Sigmoid colon (tissue), 7 donors: ENCODE data around the gene NAA25. TPM values are rescaled to one million over a fixed set of nuclear protein-coding genes. Genes with fewer than 3 reads are reported as not detected.

Experiments used
- DNase-seq: peaks from one replicate; pipeline ENCODE4 v3.0.0-alpha.2; 2019
- H3K27ac ChIP-seq, 4 donors: fragments of 200-600 bp; sonication (generic); one replicate each; pipeline ENCODE4 v1.5.1; 2016 to 2019; ENCODE audit warnings: mild to moderate bottlenecking in 1 of 4
- H3K27me3 ChIP-seq, 3 donors: fragments of 200-600 bp; sonication (generic); one replicate each; pipeline ENCODE4 v1.5.1; 2019; ENCODE audit warnings: mild to moderate bottlenecking in 1 of 3
- H3K36me3 ChIP-seq, 4 donors: fragments of 200-600 bp; sonication (generic); one replicate each; pipeline ENCODE4 v1.5.1; 2016 to 2019
- H3K4me1 ChIP-seq, 4 donors: fragments of 200-600 bp; sonication (generic); one replicate each; pipeline ENCODE4 v1.5.1; 2017 to 2019
- H3K4me3 ChIP-seq, 4 donors: fragments of 200-600 bp; sonication (generic); one replicate each; pipeline ENCODE4 v1.5.1; 2017 to 2019; ENCODE audit warnings: mild to moderate bottlenecking in 2 of 4, moderate library complexity in 1 of 4
- H3K9me3 ChIP-seq, 4 donors: fragments of 200-600 bp in 3 of 4; sonication (generic) in 3 of 4; one replicate each; pipeline versions ENCODE4 v1.5.1 to v1.6.1; 2013 to 2019
- EP300 ChIP-seq, 4 donors: sonication (generic); formaldehyde crosslinking; IDR thresholded peaks; one replicate each; pipeline ENCODE4 v1.6.1; 2017; ENCODE audit warnings: antibody characterized with exemption in 4 of 4
- POLR2A ChIP-seq, 2 donors: fragments of 450-650 bp; IDR thresholded peaks; one replicate each; pipeline ENCODE4 v1.6.1; 2016; ENCODE audit warnings: antibody characterized with exemption in 2 of 2, mild to moderate bottlenecking in 2 of 2, moderate library complexity in 2 of 2
- POLR2AphosphoS5 ChIP-seq, 4 donors: sonication (generic); formaldehyde crosslinking; IDR thresholded peaks; one replicate each; pipeline ENCODE4 v1.6.1; 2017; ENCODE audit warnings: antibody characterized with exemption in 4 of 4
- WGBS, 2 donors: extraction: QIAGEN DNeasy Blood & Tissue Kit; methylation state at CpG; one replicate each; pipeline ENCODE4 v1.1.7; 2013; 5-methylcytosine and 5-hydroxymethylcytosine counted together
- intact Hi-C: fragments of 100-400 bp; cut with DNase I; formaldehyde crosslinking; loops from one replicate; pipeline ENCODE4 v1.15.1; 2023
- polyA plus RNA-seq, 3 donors: library from polyadenylated mRNA; stranded (reverse); fragments of 200-250 nt; gene quantifications; one replicate each; pipeline ENCODE4 v1.2.3, GENCODE V29; 2013
- total RNA-seq, 4 donors: library from RNA; depleted of rRNA; stranded (reverse); fragments of >200 nt; gene quantifications; one replicate each; pipeline ENCODE4 v1.1.0, GENCODE V29; 2016
- TF ChIP-seq, protein P1 (sequence below), 4 experiments: fragments of 450-650 bp in 3 of 4; fragments of 200-600 bp in 1 of 4; IDR thresholded peaks; one replicate each; pipeline ENCODE4 v1.5.1; 2016 to 2019; ENCODE audit warnings: antibody characterized with exemption in 4 of 4, mild to moderate bottlenecking in 3 of 4, moderate library complexity in 2 of 4
- donor health status: healthy with polysubstance abuse.
- donor health status: Bipolar disorder and iron deficiency.
- donor health status: healthy.

NAA25 gene
- total and polyA plus RNA-seq, 7 donors = 0.60 to 26.6 (median 21.6) TPM

- H3K27ac ChIP-seq = no peak overlapping the region
Measured at GRCh38 chr12:112008918-112009317, 99.7 kb downstream of the NAA25 start.

DNA sequence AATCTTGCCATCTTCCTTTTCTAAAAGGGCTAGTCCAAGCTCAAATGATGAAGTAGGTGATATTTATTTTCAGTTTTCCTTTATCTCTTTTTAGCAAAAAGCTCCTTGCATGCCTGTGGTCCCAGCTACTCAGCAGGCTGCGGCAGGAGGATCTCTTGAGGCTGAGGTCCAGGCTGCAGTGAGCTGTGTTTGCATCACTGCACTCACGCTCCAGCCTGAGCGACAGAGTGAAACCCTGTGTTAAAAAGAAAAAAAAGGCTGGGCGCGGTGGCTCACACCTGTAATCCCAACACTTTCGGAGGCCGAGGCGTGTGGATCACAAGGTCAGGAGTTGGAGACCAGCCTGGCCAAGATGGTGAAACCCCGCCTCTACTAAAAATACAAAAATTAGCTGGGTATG lies 100.6 kb downstream of the NAA25 start:
- Histone ChIP-seq H3K27ac (no peak overlapping the region), H3K27me3 (no peaks in the 10 kb centered on the region), H3K9me3 (no peaks in the 10 kb centered on the region), H3K4me1 (peaks cover 0 to 30% (median 19%) of the 10 kb centered on the region in 4 donors), H3K36me3 (no peaks in the 10 kb centered on the region), H3K4me3 (no peak overlapping the region)
- WGBS, 2 donors = 51 to 81% methylated on average over 9 of the region's 9 CpGs
- TF ChIP-seq, protein P1, sequence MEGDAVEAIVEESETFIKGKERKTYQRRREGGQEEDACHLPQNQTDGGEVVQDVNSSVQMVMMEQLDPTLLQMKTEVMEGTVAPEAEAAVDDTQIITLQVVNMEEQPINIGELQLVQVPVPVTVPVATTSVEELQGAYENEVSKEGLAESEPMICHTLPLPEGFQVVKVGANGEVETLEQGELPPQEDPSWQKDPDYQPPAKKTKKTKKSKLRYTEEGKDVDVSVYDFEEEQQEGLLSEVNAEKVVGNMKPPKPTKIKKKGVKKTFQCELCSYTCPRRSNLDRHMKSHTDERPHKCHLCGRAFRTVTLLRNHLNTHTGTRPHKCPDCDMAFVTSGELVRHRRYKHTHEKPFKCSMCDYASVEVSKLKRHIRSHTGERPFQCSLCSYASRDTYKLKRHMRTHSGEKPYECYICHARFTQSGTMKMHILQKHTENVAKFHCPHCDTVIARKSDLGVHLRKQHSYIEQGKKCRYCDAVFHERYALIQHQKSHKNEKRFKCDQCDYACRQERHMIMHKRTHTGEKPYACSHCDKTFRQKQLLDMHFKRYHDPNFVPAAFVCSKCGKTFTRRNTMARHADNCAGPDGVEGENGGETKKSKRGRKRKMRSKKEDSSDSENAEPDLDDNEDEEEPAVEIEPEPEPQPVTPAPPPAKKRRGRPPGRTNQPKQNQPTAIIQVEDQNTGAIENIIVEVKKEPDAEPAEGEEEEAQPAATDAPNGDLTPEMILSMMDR (IDR thresholded peaks at IDR 0.05) = no peak
- no peak for TF ChIP-seq POLR2AphosphoS5 (IDR thresholded peaks at IDR 0.05)
- TF ChIP-seq EP300 (IDR thresholded peaks at IDR 0.05) = no peak
- no peak for TF ChIP-seq POLR2A (IDR thresholded peaks at IDR 0.05)
- DNase-seq = no peak
- intact Hi-C loops = no loop called here

More at GRCh38 chr12:112008918-112009317, 99.7 kb downstream of the NAA25 start:
- H3K9me3 ChIP-seq = no peaks in the 10 kb centered on the region
- H3K4me1 ChIP-seq = peaks cover 0 to 31% (median 19%) of the 10 kb centered on the region in 4 donors
- WGBS, 2 donors = 22 to 58% methylated on average over 3 of the region's 3 CpGs
- no peak overlapping the region for H3K4me3 ChIP-seq
- DNase-seq = no peak
- H3K27me3 ChIP-seq = no peaks in the 10 kb centered on the region
- TF ChIP-seq, protein P1 (IDR thresholded peaks at IDR 0.05) = no peak
- TF ChIP-seq EP300 (IDR thresholded peaks at IDR 0.05) (no peak), POLR2A (IDR thresholded peaks at IDR 0.05) (no peak), POLR2AphosphoS5 (IDR thresholded peaks at IDR 0.05) (no peak)
- intact Hi-C loops = no loop called here
- H3K36me3 ChIP-seq = no peaks in the 10 kb centered on the region

GRCh38 chr12:112005419-112006395 lies 102.9 kb downstream of the NAA25 start:
- WGBS, 2 donors = 45 to 77% methylated on average over 6 of the region's 6 CpGs
- no peak overlapping the region for H3K27ac ChIP-seq
- H3K36me3 ChIP-seq = peaks cover 0 to 5% (median 0%) of the 10 kb centered on the region in 4 donors

DNA sequence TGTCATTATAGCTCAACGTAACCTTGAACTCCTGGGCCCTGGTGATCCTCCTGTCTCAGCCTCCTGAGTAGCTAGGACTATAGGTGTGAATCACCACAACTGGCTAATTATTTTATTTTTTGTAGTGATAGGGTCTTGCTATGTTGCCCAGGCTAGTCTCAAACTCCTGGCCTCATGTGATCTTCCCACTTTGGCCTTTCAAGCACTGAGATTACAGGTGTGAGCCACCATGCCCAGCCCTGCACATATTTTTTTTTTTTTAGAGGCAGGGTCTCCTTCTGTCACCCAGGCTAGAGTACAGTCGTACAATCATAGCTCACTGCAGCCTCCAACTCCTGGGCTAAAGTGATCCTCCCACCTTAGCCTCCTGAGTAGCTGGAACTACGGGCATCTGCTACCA lies 104.5 kb downstream of the NAA25 start:
- WGBS, 2 donors = 95 to 97% methylated on average over 3 of the region's 3 CpGs
- TF ChIP-seq POLR2AphosphoS5 (IDR thresholded peaks at IDR 0.05) (no peak), POLR2A (IDR thresholded peaks at IDR 0.05) (no peak), EP300 (IDR thresholded peaks at IDR 0.05) (no peak)
- TF ChIP-seq, protein P1 (IDR thresholded peaks at IDR 0.05) = no peak
- Histone ChIP-seq H3K4me3 (no peak overlapping the region), H3K27me3 (no peaks in the 10 kb centered on the region), H3K4me1 (peaks cover 0 to 10% (median 4%) of the 10 kb centered on the region in 4 donors), H3K9me3 (no peaks in the 10 kb centered on the region), H3K36me3 (peaks cover 0 to 5% (median 0%) of the 10 kb centered on the region in 4 donors), H3K27ac (no peak overlapping the region)
- no peak for DNase-seq
- intact Hi-C loops = no loop called here

More at GRCh38 chr12:112005419-112006395, 102.9 kb downstream of the NAA25 start:
- TF ChIP-seq EP300 (IDR thresholded peaks at IDR 0.05) (no peak), POLR2AphosphoS5 (IDR thresholded peaks at IDR 0.05) (no peak)
- Histone ChIP-seq H3K27me3 (no peaks in the 10 kb centered on the region), H3K4me1 (peaks cover 0 to 10% (median 4%) of the 10 kb centered on the region in 4 donors), H3K4me3 (no peak overlapping the region), H3K9me3 (no peaks in the 10 kb centered on the region)
- no peak for DNase-seq
- intact Hi-C loops = no loop called here

- TF ChIP-seq POLR2AphosphoS5 (IDR thresholded peaks at IDR 0.05) = no peak
- no peak for TF ChIP-seq POLR2A (IDR thresholded peaks at IDR 0.05)
- TF ChIP-seq EP300 (IDR thresholded peaks at IDR 0.05) = no peak
- TF ChIP-seq, protein P1 (IDR thresholded peaks at IDR 0.05) = no peak
- H3K4me1 ChIP-seq = peaks cover 0 to 10% (median 4%) of the 10 kb centered on the region in 4 donors
- no peak overlapping the region for H3K27ac ChIP-seq
- DNase-seq = no peak
- H3K9me3 ChIP-seq = no peaks in the 10 kb centered on the region
- intact Hi-C loops = no loop called here
- no peaks in the 10 kb centered on the region for H3K27me3 ChIP-seq
- no peak overlapping the region for H3K4me3 ChIP-seq
- H3K36me3 ChIP-seq = peaks cover 0 to 5% (median 0%) of the 10 kb centered on the region in 4 donors
Measured at GRCh38 chr12:112001576-112001975, 107.0 kb downstream of the NAA25 start.
